H1 (cell line): ENCODE measurements around the gene R3HCC1L. TPM values are rescaled to one million over a fixed set of nuclear protein-coding genes. Genes with fewer than 3 reads are reported as not detected.

Source experiments
- CTCF ChIA-PET: fragments of 300-600 bp; sonication (Branson Sonifier 250); formaldehyde crosslinking; loops from one replicate; lab custom pipeline; 2021; ENCODE audit not compliant: partially characterized antibody; lab: Charles Lee
- POLR2A ChIA-PET: fragments of 300-600 bp; sonication (Branson Sonifier 250); formaldehyde crosslinking; loops from one replicate; lab custom pipeline; 2021; ENCODE audit warnings: inconsistent platforms; ENCODE audit not compliant: partially characterized antibody; lab: Charles Lee
- DNase-seq, 2 experiments: peaks; one replicate each; pipeline versions ENCODE4 v3.0.0 to v3.0.0-alpha.2; 2010 to 2022; ENCODE audit warnings: low spot score in 2 of 2, low read depth in 1 of 2, mixed read lengths in 1 of 2
- FAIRE-seq: peaks from 2 replicates; lab custom pipeline; 2011; peaks lifted over from hg19 to GRCh38; lab: Jason Lieb, UNC
- H2AFZ ChIP-seq: 2 replicates; pipeline ENCODE4 v1.8.1; 2012; ENCODE audit warnings: low read length, inconsistent platforms
- H2AK5ac ChIP-seq: 2 replicates; pipeline ENCODE4 v1.6.1; 2013; ENCODE audit warnings: low read depth, low read length
- H2BK120ac ChIP-seq: replicated peaks from 2 replicates; pipeline ENCODE3; 2013; ENCODE audit warnings: low read depth, low read length, inconsistent platforms
- H2BK12ac ChIP-seq: 2 replicates; pipeline ENCODE4 v1.6.1; 2013; ENCODE audit warnings: low read depth, low read length
- H2BK15ac ChIP-seq: 2 replicates; pipeline ENCODE4 v1.6.1; 2013; ENCODE audit warnings: low read length
- H2BK20ac ChIP-seq: 2 replicates; pipeline ENCODE4 v1.6.1; 2013; ENCODE audit warnings: low read length
- H2BK5ac ChIP-seq: 2 replicates; pipeline ENCODE4 v1.6.1; 2013; ENCODE audit warnings: low read depth, low read length
- H3K14ac ChIP-seq: 2 replicates; pipeline ENCODE4 v1.6.1; 2013; ENCODE audit warnings: inconsistent platforms; ENCODE audit not compliant: insufficient read length
- H3K18ac ChIP-seq: 2 replicates; pipeline ENCODE4 v1.6.1; 2013; ENCODE audit warnings: low read length; ENCODE audit errors: extremely low read depth
- H3K23ac ChIP-seq: 2 replicates; pipeline ENCODE4 v1.6.1; 2013; ENCODE audit warnings: inconsistent platforms; ENCODE audit not compliant: insufficient read length
- H3K23me2 ChIP-seq: 2 replicates; pipeline ENCODE4 v1.6.1; 2013; ENCODE audit warnings: low read depth, low read length
- H3K27ac ChIP-seq: 2 replicates; pipeline ENCODE4 v1.6.1; 2011; ENCODE audit warnings: low read depth, low read length, inconsistent platforms
- H3K27me3 ChIP-seq, 4 experiments: replicated peaks in 1 of 4; 1 replicate in 1 of 4; 2 replicates in 3 of 4; pipeline versions ENCODE4 v1.6.1 to v1.8.1; 2011 to 2013; ENCODE audit warnings: low read length in 3 of 4, mild to moderate bottlenecking in 3 of 4, inconsistent platforms in 2 of 4, mixed read lengths in 2 of 4, moderate library complexity in 1 of 4; ENCODE audit not compliant: control insufficient read depth in 3 of 4, insufficient read depth in 3 of 4; ENCODE audit errors: extremely low read depth in 1 of 4
- H3K36me3 ChIP-seq, 4 experiments: 2 replicates each; pipeline versions ENCODE4 v1.6.1 to v1.8.1; 2011 to 2013; ENCODE audit warnings: mild to moderate bottlenecking in 4 of 4, low read length in 3 of 4, moderate library complexity in 2 of 4, control low read depth in 1 of 4, inconsistent platforms in 1 of 4; ENCODE audit not compliant: insufficient read depth in 4 of 4, control insufficient read depth in 2 of 4
- H3K4ac ChIP-seq: replicated peaks from 2 replicates; pipeline ENCODE3; 2013; ENCODE audit warnings: low read length, low read depth, mixed read lengths, inconsistent platforms; ENCODE audit not compliant: insufficient read length
- H3K4me1 ChIP-seq, 4 experiments: replicated peaks in 1 of 4; 1 replicate in 1 of 4; 2 replicates in 3 of 4; pipeline versions ENCODE4 v1.6.1 to v1.8.1; 2011 to 2013; ENCODE audit warnings: low read length in 3 of 4, inconsistent platforms in 2 of 4, mixed read lengths in 1 of 4; ENCODE audit not compliant: insufficient read depth in 4 of 4, control insufficient read depth in 3 of 4
- H3K4me2 ChIP-seq, 2 experiments: 2 replicates each; pipeline versions ENCODE4 v1.6.1 to v1.8.1; 2011 to 2013; ENCODE audit warnings: low read depth in 2 of 2, low read length in 2 of 2, control low read depth in 1 of 2, inconsistent platforms in 1 of 2, mild to moderate bottlenecking in 1 of 2; ENCODE audit not compliant: insufficient read depth in 1 of 2
- H3K4me3 ChIP-seq, 4 experiments: fragments of 200-600, 300-600 bp in 1 of 4; sonication (generic), shearing (Covaris generic), sonication (Bioruptor Twin) in 1 of 4; 2 replicates each; pipeline versions ENCODE4 v1.5.1 to v1.8.1; 2011 to 2016; ENCODE audit warnings: low read length in 4 of 4, low read depth in 3 of 4, control low read depth in 2 of 4, inconsistent platforms in 2 of 4, mild to moderate bottlenecking in 2 of 4, mixed read lengths in 1 of 4, moderate library complexity in 1 of 4; ENCODE audit not compliant: insufficient read depth in 2 of 4; ENCODE audit errors: extremely low read depth in 1 of 4
- H3K56ac ChIP-seq: replicated peaks from 2 replicates; pipeline ENCODE3; 2013; ENCODE audit warnings: low read depth, mild to moderate bottlenecking, mixed read lengths, low read length, inconsistent platforms; ENCODE audit not compliant: insufficient read length
- H3K79me1 ChIP-seq: 2 replicates; pipeline ENCODE4 v1.6.1; 2013; ENCODE audit warnings: low read depth, low read length, control low read depth
- H3K79me2 ChIP-seq, 2 experiments: 2 replicates each; pipeline versions ENCODE4 v1.6.1 to v1.8.1; 2012 to 2013; ENCODE audit warnings: low read length in 2 of 2, mild to moderate bottlenecking in 2 of 2, inconsistent platforms in 1 of 2; ENCODE audit not compliant: insufficient read depth in 2 of 2, control insufficient read depth in 1 of 2
- H3K9ac ChIP-seq, 4 experiments: replicated peaks in 1 of 4; 1 replicate in 1 of 4; 2 replicates in 3 of 4; pipeline versions ENCODE4 v1.6.1 to v1.8.1; 2011 to 2013; ENCODE audit warnings: low read depth in 3 of 4, low read length in 3 of 4, control low read depth in 2 of 4, mild to moderate bottlenecking in 2 of 4, moderate library complexity in 2 of 4, inconsistent platforms in 1 of 4; ENCODE audit errors: extremely low read depth in 1 of 4
- H3K9me3 ChIP-seq, 2 experiments: 2 replicates each; pipeline versions ENCODE4 v1.6.1 to v1.8.1; 2012 to 2013; ENCODE audit warnings: mild to moderate bottlenecking in 2 of 2, moderate library complexity in 2 of 2, control low read depth in 1 of 2, inconsistent platforms in 1 of 2, low read depth in 1 of 2, low read length in 1 of 2, mixed read lengths in 1 of 2; ENCODE audit not compliant: insufficient read depth in 2 of 2
- H4K20me1 ChIP-seq, 2 experiments: replicated peaks in 1 of 2; 2 replicates each; pipeline versions ENCODE3 to v1.8.1; 2011 to 2013; ENCODE audit warnings: inconsistent platforms in 2 of 2, low read length in 2 of 2, mild to moderate bottlenecking in 1 of 2; ENCODE audit not compliant: insufficient read depth in 2 of 2, control insufficient read depth in 1 of 2
- H4K5ac ChIP-seq: 2 replicates; pipeline ENCODE4 v1.6.1; 2013; ENCODE audit warnings: low read length, low read depth, mixed read lengths, inconsistent platforms; ENCODE audit not compliant: insufficient read length
- H4K8ac ChIP-seq: 2 replicates; pipeline ENCODE4 v1.8.0; 2013; ENCODE audit warnings: mild to moderate bottlenecking, moderate library complexity, low read length, inconsistent platforms; ENCODE audit not compliant: insufficient read depth; ENCODE audit errors: extremely low read depth
- H4K91ac ChIP-seq: replicated peaks from 2 replicates; pipeline ENCODE3; 2013; ENCODE audit warnings: low read length, mixed read lengths, inconsistent platforms; ENCODE audit not compliant: insufficient read length
- BCL11A ChIP-seq, 2 experiments: IDR thresholded peaks; one replicate each; pipeline ENCODE4 v1.6.1; 2011; ENCODE audit warnings: low read depth in 2 of 2, low read length in 2 of 2, mild to moderate bottlenecking in 2 of 2
- CHD2 ChIP-seq: IDR thresholded peaks from 2 replicates; pipeline ENCODE4 v1.6.1; 2012; ENCODE audit warnings: low read length, improper control_type of control experiment
- HDAC2 ChIP-seq, 2 experiments: fragments of 300-600 bp in 1 of 2; sonication (generic) in 1 of 2; IDR thresholded peaks; 2 replicates each; pipeline ENCODE4 v1.6.1; 2011 to 2012; ENCODE audit warnings: low read depth in 2 of 2, low read length in 2 of 2, mild to moderate bottlenecking in 2 of 2, moderate library complexity in 2 of 2, borderline replicate concordance in 1 of 2, inconsistent platforms in 1 of 2
- JUN ChIP-seq: IDR thresholded peaks from 2 replicates; pipeline ENCODE4 v1.6.1; 2011; ENCODE audit warnings: low read depth, mild to moderate bottlenecking, improper control_type of control experiment, low read length
- MAFK ChIP-seq: IDR thresholded peaks from 2 replicates; pipeline ENCODE4 v1.6.1; 2012; ENCODE audit warnings: low read depth, mild to moderate bottlenecking, improper control_type of control experiment, low read length
- MAX ChIP-seq: IDR thresholded peaks from 2 replicates; pipeline ENCODE4 v1.6.1; 2012; ENCODE audit warnings: inconsistent platforms
- POLR2AphosphoS5 ChIP-seq: IDR thresholded peaks from 2 replicates; pipeline ENCODE4 v1.6.1; 2011; ENCODE audit warnings: low read depth, low read length
- RAD21 ChIP-seq, 2 experiments: IDR thresholded peaks in 1 of 2; conservative IDR thresholded peaks in 1 of 2; 2 replicates each; pipeline ENCODE4 v1.6.1; 2011; ENCODE audit warnings: low read depth in 2 of 2, low read length in 2 of 2, improper control_type of control experiment in 1 of 2, inconsistent platforms in 1 of 2, mild to moderate bottlenecking in 1 of 2, moderate library complexity in 1 of 2
- SAP30 ChIP-seq: fragments of 300-600 bp; sonication (generic); IDR thresholded peaks from 2 replicates; pipeline ENCODE4 v1.7.1; 2012; ENCODE audit warnings: low read length, moderate library complexity, mild to moderate bottlenecking, inconsistent platforms; ENCODE audit not compliant: insufficient read depth, insufficient replicate concordance
- SP1 ChIP-seq: IDR thresholded peaks from 2 replicates; pipeline ENCODE4 v1.6.1; 2011; ENCODE audit warnings: low read depth, low read length
- SP4 ChIP-seq: IDR thresholded peaks from 2 replicates; pipeline ENCODE4 v1.6.1; 2012; ENCODE audit warnings: low read length, inconsistent platforms
- TEAD4 ChIP-seq: IDR thresholded peaks from 2 replicates; pipeline ENCODE4 v1.6.1; 2012; ENCODE audit warnings: low read depth, low read length, inconsistent platforms, mixed read lengths
- WGBS, 2 experiments: shearing (Covaris generic) in 1 of 2; methylation state at CpG; one replicate each; pipeline versions ENCODE4 v1.1.6 to v1.1.7; 2013 to 2015; ENCODE audit warnings: low lambda C conversion rate in 2 of 2, mixed read lengths in 2 of 2, inconsistent platforms in 1 of 2, low coverage in 1 of 2, missing lambda C conversion rate in 1 of 2; ENCODE audit not compliant: insufficient replicate concordance in 2 of 2, insufficient coverage in 1 of 2, insufficient read length in 1 of 2; ENCODE audit errors: extremely low coverage in 1 of 2, missing lambda C conversion rate in 1 of 2; 5-methylcytosine and 5-hydroxymethylcytosine counted together
- polyA plus RNA-seq, 7 experiments: library from polyadenylated mRNA; depleted of rRNA in 3 of 7; stranded (reverse) in 5 of 7; unstranded in 2 of 7; fragments of >200 nt in 5 of 7; fragments of 200-250 nt in 2 of 7; gene quantifications; 1 replicate in 5 of 7; 2 replicates in 1 of 7; 4 replicates in 1 of 7; pipeline versions ENCODE4 v1.2.1 to v1.2.3, GENCODE V29; 2011 to 2013; ENCODE audit warnings: missing spikeins in 2 of 7, mixed read lengths in 2 of 7
- total RNA-seq: library from RNA; stranded (reverse); fragmentation: NEBNext Ultra II Directional; extraction: Animal tissue kit (Norgen Biotek cat#: 25700); gene quantifications from 2 replicates; pipeline ENCODE4 v1.2.1, GENCODE V29; 2021

The R3HCC1L gene
- total and polyA plus RNA-seq, 2 of the 8 experiments (the other 6 are each of a cell fraction or from before 2014, with no cell fraction given) = 6.9 to 13.9 TPM

- DNase-seq (no peak), FAIRE-seq (no peak)
- Histone ChIP-seq H3K18ac (no peak overlapping the region), H3K36me3 (no peaks in the 10 kb centered on the region), H3K4me1 (peaks cover 0 to 3% (median 0%) of the 10 kb centered on the region in 4 experiments; a peak in 1 of 7 replicates), H2BK15ac (no peak overlapping the region), H2AFZ (0 out of 2 replicates have a peak overlapping the region, but pooled peaks have one; percentile 85), H2BK5ac (no peak overlapping the region), H4K91ac (no peak overlapping the region), H3K23ac (no peak overlapping the region), H3K27me3 (no peaks in the 10 kb centered on the region), H3K9ac (peak overlapping the region; percentile 63 to 92 (median 73)), H3K79me1 (peaks cover 2% of the 10 kb centered on the region), H3K9me3 (peaks cover 6 to 10% of the 10 kb centered on the region in 2 experiments; a peak in 3 of 4 replicates), H3K27ac (no peak overlapping the region), H3K79me2 (peaks cover 0 to 51% of the 10 kb centered on the region in 2 experiments; a peak in 2 of 4 replicates), H3K56ac (no peak overlapping the region), H2AK5ac (no peak overlapping the region), H3K4me2 (peak overlapping the region; percentile 75 to 78), H3K14ac (no peak overlapping the region), H4K8ac (no peak overlapping the region), H4K20me1 (peaks cover 0 to 4% of the 10 kb centered on the region in 2 experiments), H3K4me3 (peak overlapping the region; percentile 81 to 92 (median 92)), H4K5ac (no peak overlapping the region), H3K4ac (no peak overlapping the region), H3K23me2 (peaks cover 2% of the 10 kb centered on the region), H2BK12ac (no peak overlapping the region), H2BK120ac (no peak overlapping the region), H2BK20ac (no peak overlapping the region)
- ChIA-PET POLR2A (interaction anchor here (0.7 to 1.0 kb wide), 3 partner anchors 8 to 22 kb away, joined by 3 read pairs; no protein-coding TSS in a partner anchor), CTCF (interaction anchor here (1.2 to 1.6 kb wide), 2 partner anchors 9 to 20 kb away, joined by 3 to 4 read pairs; no protein-coding TSS in a partner anchor)
- WGBS, 2 experiments = 30% methylated on average over 13 of the region's 13 CpGs; no CpG with 5 or more reads in 1 of the 2 experiments
- no peak for TF ChIP-seq SP1
- TF ChIP-seq SAP30 = no peak
- no peak for TF ChIP-seq HDAC2 (IDR thresholded peaks at IDR 0.05; ENCODE audit: borderline replicate concordance in 1 of 2, low read depth in 2 of 2, low read length in 2 of 2)
- no peak for TF ChIP-seq BCL11A (IDR thresholded peaks at IDR 0.05; ENCODE audit: low read depth in 2 of 2, low read length in 2 of 2)
- no peak for TF ChIP-seq POLR2AphosphoS5
- no peak for TF ChIP-seq MAX
- no peak for TF ChIP-seq CHD2
- no peak for TF ChIP-seq SP4
- no peak for TF ChIP-seq RAD21 (IDR thresholded peaks at IDR 0.05 in 1 of 2, conservative IDR thresholded peaks at IDR 0.05 in 1 of 2; ENCODE audit: low read depth in 2 of 2, low read length in 2 of 2)
- no peak for TF ChIP-seq JUN
- TF ChIP-seq TEAD4 = no peak
- no peak for TF ChIP-seq MAFK
These were observed 904 bp downstream of the R3HCC1L start for GRCh38 chr10:98135222-98135899.
